ENCODE results near the gene GUCA2B. TPM values are rescaled to one million over a fixed set of nuclear protein-coding genes. Genes with fewer than 3 reads are reported as not detected.

Gene GUCA2B
- total and polyA plus RNA-seq, 4 donors, result 1.7 to 3.3 TPM; not detected in 2

DNA sequence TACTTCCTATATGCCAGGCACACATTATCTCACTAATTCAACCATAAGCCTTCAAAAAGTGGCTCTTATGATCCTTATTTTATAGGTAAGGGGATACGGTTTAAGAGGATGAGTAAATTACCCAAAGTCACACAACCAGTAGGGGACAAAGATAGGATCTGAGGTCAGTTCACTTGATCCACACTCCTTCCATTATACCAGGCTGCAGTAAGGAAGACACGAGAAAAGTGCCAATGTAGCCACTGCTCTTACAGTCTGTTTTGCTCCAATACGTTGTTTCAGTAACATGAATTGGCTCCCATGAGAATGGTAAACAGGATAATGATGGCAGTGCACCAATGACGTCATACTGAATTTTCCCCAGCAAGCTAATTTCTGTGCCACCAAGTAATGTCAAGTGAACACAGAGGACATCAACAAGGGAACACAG is 26.7 kb downstream of the GUCA2B start:
- WGBS, result 75% methylated on average over 4 of the region's 4 CpGs
- Histone ChIP-seq H3K9ac (ENCODE audit: low read depth in 1 of 2, low read length in 2 of 2) (no peak overlapping the region), H3K9me3 (ENCODE audit: control insufficient read depth in 4 of 4, low read length in 3 of 4) (no peaks in the 10 kb centered on the region), H3K36me3 (ENCODE audit: control insufficient read depth in 4 of 4, insufficient read depth in 3 of 4, low read depth in 1 of 4, low read length in 3 of 4) (peaks cover 2 to 14% (median 6%) of the 10 kb centered on the region in 4 donors), H3K27ac (ENCODE audit: low read depth in 1 of 2, low read length in 2 of 2) (no peak overlapping the region), H3K27me3 (ENCODE audit: control insufficient read depth in 4 of 4, insufficient read depth in 4 of 4, low read length in 3 of 4) (no peaks in the 10 kb centered on the region), H3K4me3 (ENCODE audit: low read depth in 1 of 3, low read length in 3 of 3) (no peak overlapping the region), H3K4me1 (ENCODE audit: control insufficient read depth in 4 of 4, insufficient read depth in 4 of 4, low read length in 3 of 4) (peaks cover 0 to 12% (median 8%) of the 10 kb centered on the region in 4 donors)
- no peak for DNase-seq (ENCODE audit: low spot score)
- TF ChIP-seq RXRA (IDR thresholded peaks at IDR 0.05) (no peak), JUND (IDR thresholded peaks at IDR 0.05) (no peak), EGR1 (IDR thresholded peaks at IDR 0.05; ENCODE audit: low read depth in 2 of 2) (no peak), RAD21 (IDR thresholded peaks at IDR 0.05) (no peak), YY1 (IDR thresholded peaks at IDR 0.05) (no peak)
- TF ChIP-seq, protein P1, sequence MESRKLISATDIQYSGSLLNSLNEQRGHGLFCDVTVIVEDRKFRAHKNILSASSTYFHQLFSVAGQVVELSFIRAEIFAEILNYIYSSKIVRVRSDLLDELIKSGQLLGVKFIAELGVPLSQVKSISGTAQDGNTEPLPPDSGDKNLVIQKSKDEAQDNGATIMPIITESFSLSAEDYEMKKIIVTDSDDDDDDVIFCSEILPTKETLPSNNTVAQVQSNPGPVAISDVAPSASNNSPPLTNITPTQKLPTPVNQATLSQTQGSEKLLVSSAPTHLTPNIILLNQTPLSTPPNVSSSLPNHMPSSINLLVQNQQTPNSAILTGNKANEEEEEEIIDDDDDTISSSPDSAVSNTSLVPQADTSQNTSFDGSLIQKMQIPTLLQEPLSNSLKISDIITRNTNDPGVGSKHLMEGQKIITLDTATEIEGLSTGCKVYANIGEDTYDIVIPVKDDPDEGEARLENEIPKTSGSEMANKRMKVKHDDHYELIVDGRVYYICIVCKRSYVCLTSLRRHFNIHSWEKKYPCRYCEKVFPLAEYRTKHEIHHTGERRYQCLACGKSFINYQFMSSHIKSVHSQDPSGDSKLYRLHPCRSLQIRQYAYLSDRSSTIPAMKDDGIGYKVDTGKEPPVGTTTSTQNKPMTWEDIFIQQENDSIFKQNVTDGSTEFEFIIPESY (IDR thresholded peaks at IDR 0.05), result no peak

- WGBS, result 90% methylated on average over 4 of the region's 4 CpGs
- Histone ChIP-seq H3K4me3 (ENCODE audit: low read depth in 1 of 3, low read length in 3 of 3) (no peak overlapping the region), H3K27ac (ENCODE audit: low read depth in 1 of 2, low read length in 2 of 2) (no peak overlapping the region), H3K9me3 (ENCODE audit: control insufficient read depth in 4 of 4, low read length in 3 of 4) (no peaks in the 10 kb centered on the region), H3K27me3 (ENCODE audit: control insufficient read depth in 4 of 4, insufficient read depth in 4 of 4, low read length in 3 of 4) (no peaks in the 10 kb centered on the region), H3K9ac (ENCODE audit: low read depth in 1 of 2, low read length in 2 of 2) (no peak overlapping the region), H3K4me1 (ENCODE audit: control insufficient read depth in 4 of 4, insufficient read depth in 4 of 4, low read length in 3 of 4) (peaks cover 0 to 12% (median 8%) of the 10 kb centered on the region in 4 donors), H3K36me3 (ENCODE audit: control insufficient read depth in 4 of 4, insufficient read depth in 3 of 4, low read depth in 1 of 4, low read length in 3 of 4) (peaks cover 5 to 16% (median 9%) of the 10 kb centered on the region in 4 donors)
- TF ChIP-seq RAD21 (IDR thresholded peaks at IDR 0.05) (no peak), GABPA (IDR thresholded peaks at IDR 0.05 in 1 of 2, conservative IDR thresholded peaks at IDR 0.05 in 1 of 2) (no peak), TAF1 (conservative IDR thresholded peaks at IDR 0.05) (no peak), HNF4A (conservative IDR thresholded peaks at IDR 0.05) (no peak), JUND (IDR thresholded peaks at IDR 0.05) (no peak), NR2F2 (IDR thresholded peaks at IDR 0.05) (no peak), FOXA2 (IDR thresholded peaks at IDR 0.05) (no peak), EGR1 (IDR thresholded peaks at IDR 0.05; ENCODE audit: low read depth in 2 of 2) (no peak)
- DNase-seq (ENCODE audit: low spot score), result no peak
Observed at GRCh38 chr1:42181687-42182086, 28.5 kb downstream of the GUCA2B start.

DNA sequence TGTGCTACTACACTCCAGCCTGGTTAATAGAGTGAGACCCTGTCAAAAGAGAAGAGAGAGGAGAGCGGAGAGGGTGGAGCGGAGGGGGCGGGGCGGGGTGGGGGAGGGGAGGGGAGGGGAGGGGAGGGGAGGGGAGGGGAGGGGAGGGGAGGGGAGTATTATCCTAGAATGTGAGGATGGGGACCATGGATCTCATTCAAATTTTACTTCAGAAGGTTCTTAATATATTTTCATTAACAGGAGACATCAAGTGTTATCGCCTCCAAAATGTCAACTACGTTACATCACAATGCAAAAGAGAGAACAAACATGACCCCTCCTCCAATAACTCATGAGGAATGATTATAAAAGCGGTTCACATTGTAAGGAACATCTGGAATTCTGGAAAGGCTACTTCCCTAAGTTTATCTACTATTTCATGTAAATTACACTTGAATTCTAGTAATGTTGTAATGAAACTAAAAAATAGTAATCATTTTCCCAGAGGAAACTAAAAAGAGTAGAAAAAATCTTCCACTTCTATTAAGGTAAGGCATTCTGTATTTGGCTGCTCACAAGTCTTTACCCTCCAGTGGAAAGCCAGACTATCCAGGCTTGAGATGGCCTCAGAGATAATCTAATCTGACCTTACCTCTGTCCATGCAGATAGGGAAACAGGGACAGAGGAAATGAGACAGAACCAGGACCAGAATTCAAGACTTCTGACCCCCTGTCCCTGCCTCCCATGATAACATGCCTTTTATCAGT is 30.2 kb downstream of the GUCA2B start:
- Histone ChIP-seq H3K4me1 (ENCODE audit: control insufficient read depth in 4 of 4, insufficient read depth in 4 of 4, low read length in 3 of 4) (peaks cover 0 to 12% (median 8%) of the 10 kb centered on the region in 4 donors), H3K4me3 (ENCODE audit: low read depth in 1 of 3, low read length in 3 of 3) (no peak overlapping the region), H3K9ac (ENCODE audit: low read depth in 1 of 2, low read length in 2 of 2) (no peak overlapping the region), H3K27ac (ENCODE audit: low read depth in 1 of 2, low read length in 2 of 2) (no peak overlapping the region), H3K27me3 (ENCODE audit: control insufficient read depth in 4 of 4, insufficient read depth in 4 of 4, low read length in 3 of 4) (no peaks in the 10 kb centered on the region), H3K36me3 (ENCODE audit: control insufficient read depth in 4 of 4, insufficient read depth in 3 of 4, low read depth in 1 of 4, low read length in 3 of 4) (peaks cover 6 to 16% (median 12%) of the 10 kb centered on the region in 4 donors), H3K9me3 (ENCODE audit: control insufficient read depth in 4 of 4, low read length in 3 of 4) (no peaks in the 10 kb centered on the region)
- DNase-seq (ENCODE audit: low spot score), result no peak
- WGBS, result 97% methylated on average over 3 of the region's 7 CpGs
- no peak for TF ChIP-seq FOXA1 (IDR thresholded peaks at IDR 0.05)
- TF ChIP-seq RXRA (IDR thresholded peaks at IDR 0.05), result no peak
- TF ChIP-seq, protein P2, sequence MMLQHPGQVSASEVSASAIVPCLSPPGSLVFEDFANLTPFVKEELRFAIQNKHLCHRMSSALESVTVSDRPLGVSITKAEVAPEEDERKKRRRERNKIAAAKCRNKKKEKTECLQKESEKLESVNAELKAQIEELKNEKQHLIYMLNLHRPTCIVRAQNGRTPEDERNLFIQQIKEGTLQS (IDR thresholded peaks at IDR 0.05), result no peak
- no peak for TF ChIP-seq HNF4G (IDR thresholded peaks at IDR 0.05)
- TF ChIP-seq, protein P1 (IDR thresholded peaks at IDR 0.05), result no peak
- no peak for TF ChIP-seq JUND (IDR thresholded peaks at IDR 0.05)
- TF ChIP-seq GABPA (IDR thresholded peaks at IDR 0.05 in 1 of 2, conservative IDR thresholded peaks at IDR 0.05 in 1 of 2), result no peak
- no peak for TF ChIP-seq NR2F2 (IDR thresholded peaks at IDR 0.05)
- TF ChIP-seq SP1 (IDR thresholded peaks at IDR 0.05), result no peak
- TF ChIP-seq FOXA2 (IDR thresholded peaks at IDR 0.05), result no peak
- no peak for TF ChIP-seq RAD21 (IDR thresholded peaks at IDR 0.05)
- no peak for TF ChIP-seq CTCF (IDR thresholded peaks at IDR 0.05; ENCODE audit: low read depth, low read length, missing input control)
- no peak for TF ChIP-seq YY1 (IDR thresholded peaks at IDR 0.05)
- TF ChIP-seq TAF1 (conservative IDR thresholded peaks at IDR 0.05), result no peak

Data from liver (tissue), 9 donors.